Ovary (tissue), 3 donors: ENCODE measurements around the gene KRTAP10-8.

Experiments used
- CTCF ChIP-seq, 3 donors: fragments of 450-650 bp in 2 of 3; fragments of 200-600 bp in 1 of 3; IDR thresholded peaks; one replicate each; pipeline versions ENCODE4 v1.5.1 to v1.8.0; 2016 to 2022; ENCODE audit warnings: antibody characterized with exemption in 3 of 3, mild to moderate bottlenecking in 1 of 3
- POLR2A ChIP-seq: fragments of 450-650 bp; IDR thresholded peaks from one replicate; pipeline ENCODE4 v1.6.1; 2017; ENCODE audit warnings: antibody characterized with exemption, mild to moderate bottlenecking, moderate library complexity
- donor health status: DM: no; HTN: no; CAD: no.

DNA sequence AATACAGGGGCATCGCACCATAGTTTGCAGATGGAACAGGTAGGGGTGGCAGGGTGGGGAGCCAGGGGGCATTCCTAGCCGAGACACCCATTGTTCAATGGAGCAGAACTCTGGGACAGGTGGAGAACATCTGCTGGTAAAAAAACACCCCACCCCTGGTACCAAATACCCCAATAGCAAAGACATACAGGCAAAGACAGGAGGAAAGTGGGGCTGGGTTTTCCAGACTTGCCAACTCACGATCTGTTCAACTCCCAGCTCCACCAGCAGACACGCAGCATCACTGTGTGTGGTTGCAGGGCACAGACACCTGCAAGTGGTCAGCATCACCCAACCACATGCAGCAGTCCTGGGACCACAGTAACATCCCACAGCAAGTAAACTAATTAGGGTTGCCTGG lies 328 bp upstream of the KRTAP10-8 start:
- TF ChIP-seq CTCF (IDR thresholded peaks at IDR 0.05) (no peak), POLR2A (no peak)
